Fibroblast of lung (primary cell): Measurements from ENCODE around the gene TARS2. TPM values are rescaled to one million over a fixed set of nuclear protein-coding genes. Genes with fewer than 3 reads are reported as not detected.

ENCODE experiments used
- DNase-seq, 2 donors: peaks; one replicate each; pipeline versions ENCODE4 v3.0.0 to v3.0.0-alpha.2; 2010; ENCODE audit warnings: low read depth in 2 of 2
- H2AFZ ChIP-seq: 2 replicates; pipeline ENCODE4 v1.5.1; 2012; ENCODE audit warnings: low read length, control low read depth, inconsistent platforms
- H3K27ac ChIP-seq: 2 replicates; pipeline ENCODE4 v1.5.1; 2011; ENCODE audit warnings: low read length, control low read depth; ENCODE audit not compliant: insufficient read depth
- H3K27me3 ChIP-seq: 2 replicates; pipeline ENCODE4 v1.5.1; 2011; ENCODE audit warnings: mild to moderate bottlenecking, low read length; ENCODE audit not compliant: control insufficient read depth, insufficient read depth
- H3K36me3 ChIP-seq: 2 replicates; pipeline ENCODE4 v1.5.1; 2011; ENCODE audit warnings: low read length; ENCODE audit not compliant: control insufficient read depth, insufficient read depth
- H3K4me1 ChIP-seq: 2 replicates; pipeline ENCODE4 v1.5.1; 2011; ENCODE audit warnings: low read length; ENCODE audit not compliant: control insufficient read depth, insufficient read depth; ENCODE audit errors: extremely low read depth
- H3K4me2 ChIP-seq: 2 replicates; pipeline ENCODE4 v1.5.1; 2011; ENCODE audit warnings: low read length, control low read depth; ENCODE audit not compliant: insufficient read depth; ENCODE audit errors: extremely low read depth
- H3K4me3 ChIP-seq, 4 experiments: fragments of 200-600 bp in 1 of 4; sonication (generic) in 1 of 4; replicated peaks in 1 of 4; 2 replicates each; pipeline ENCODE4 v1.5.1; 2011 to 2016; ENCODE audit warnings: low read length in 4 of 4, low read depth in 3 of 4, mild to moderate bottlenecking in 3 of 4, control low read depth in 2 of 4, inconsistent platforms in 1 of 4, mixed read lengths in 1 of 4; ENCODE audit not compliant: insufficient read depth in 1 of 4; ENCODE audit errors: control extremely low read depth in 1 of 4
- H3K79me2 ChIP-seq: 2 replicates; pipeline ENCODE4 v1.5.1; 2012; ENCODE audit warnings: mild to moderate bottlenecking, low read length, inconsistent platforms; ENCODE audit not compliant: control insufficient read depth, insufficient read depth
- H3K9ac ChIP-seq: 2 replicates; pipeline ENCODE4 v1.5.1; 2011; ENCODE audit warnings: mild to moderate bottlenecking, low read length, control low read depth; ENCODE audit not compliant: insufficient read depth
- H3K9me3 ChIP-seq: 2 replicates; pipeline ENCODE4 v1.5.1; 2012; ENCODE audit warnings: low read depth, low read length; ENCODE audit not compliant: control insufficient read depth, insufficient read depth
- H4K20me1 ChIP-seq: 2 replicates; pipeline ENCODE4 v1.5.1; 2011; ENCODE audit warnings: low read length; ENCODE audit not compliant: control insufficient read depth, insufficient read depth; ENCODE audit errors: extremely low read depth
- EZH2 ChIP-seq: IDR thresholded peaks from 2 replicates; pipeline ENCODE4 v1.5.1; 2012; ENCODE audit warnings: low read length, control low read depth, mild to moderate bottlenecking; ENCODE audit errors: missing control alignments
- polyA plus RNA-seq, 2 donors: library from polyadenylated mRNA; depleted of rRNA in 1 of 2; stranded (reverse) in 1 of 2; unstranded in 1 of 2; fragments of >200 nt; gene quantifications; 2 replicates each; pipeline ENCODE4 v1.2.1, GENCODE V29; 2011 to 2012; ENCODE audit warnings: missing spikeins in 1 of 2
- total RNA-seq: library from RNA; depleted of rRNA; stranded (reverse); fragments of >200 nt; gene quantifications from 2 replicates; pipeline ENCODE4 v1.2.1, GENCODE V29; 2014
- TF ChIP-seq, protein P1 (sequence below), 2 donors: IDR thresholded peaks in 1 of 2; conservative IDR thresholded peaks in 1 of 2; 1 replicate in 1 of 2; 2 replicates in 1 of 2; pipeline ENCODE4 v1.5.1; 2011 to 2012; ENCODE audit warnings: low read length in 2 of 2, control low read depth in 1 of 2, inconsistent platforms in 1 of 2, low read depth in 1 of 2, mild to moderate bottlenecking in 1 of 2

The TARS2 gene
- total and polyA plus RNA-seq, 2 donors (not counting 1 experiment from before 2014, with no cell fraction given): 7.4 to 17.3 TPM

GRCh38 chr1:150484431-150484830 lies 2.8 kb upstream of the TARS2 start:
- DNase-seq: peak in 1 of 2 donors; percentile 58
- no peak overlapping the region for H3K27ac ChIP-seq
- TF ChIP-seq EZH2: no peak
- TF ChIP-seq, protein P1, sequence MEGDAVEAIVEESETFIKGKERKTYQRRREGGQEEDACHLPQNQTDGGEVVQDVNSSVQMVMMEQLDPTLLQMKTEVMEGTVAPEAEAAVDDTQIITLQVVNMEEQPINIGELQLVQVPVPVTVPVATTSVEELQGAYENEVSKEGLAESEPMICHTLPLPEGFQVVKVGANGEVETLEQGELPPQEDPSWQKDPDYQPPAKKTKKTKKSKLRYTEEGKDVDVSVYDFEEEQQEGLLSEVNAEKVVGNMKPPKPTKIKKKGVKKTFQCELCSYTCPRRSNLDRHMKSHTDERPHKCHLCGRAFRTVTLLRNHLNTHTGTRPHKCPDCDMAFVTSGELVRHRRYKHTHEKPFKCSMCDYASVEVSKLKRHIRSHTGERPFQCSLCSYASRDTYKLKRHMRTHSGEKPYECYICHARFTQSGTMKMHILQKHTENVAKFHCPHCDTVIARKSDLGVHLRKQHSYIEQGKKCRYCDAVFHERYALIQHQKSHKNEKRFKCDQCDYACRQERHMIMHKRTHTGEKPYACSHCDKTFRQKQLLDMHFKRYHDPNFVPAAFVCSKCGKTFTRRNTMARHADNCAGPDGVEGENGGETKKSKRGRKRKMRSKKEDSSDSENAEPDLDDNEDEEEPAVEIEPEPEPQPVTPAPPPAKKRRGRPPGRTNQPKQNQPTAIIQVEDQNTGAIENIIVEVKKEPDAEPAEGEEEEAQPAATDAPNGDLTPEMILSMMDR (conservative IDR thresholded peaks at IDR 0.05 in 1 of 2, IDR thresholded peaks at IDR 0.05 in 1 of 2; ENCODE audit: low read depth in 1 of 2, low read length in 2 of 2): no peak
- H2AFZ ChIP-seq: peak overlapping the region; percentile 16
- no peak overlapping the region for H3K4me3 ChIP-seq
- peaks cover 7% of the 10 kb centered on the region for H3K4me1 ChIP-seq
- H3K36me3 ChIP-seq: no peaks in the 10 kb centered on the region
- H3K9ac ChIP-seq: no peak overlapping the region
- H3K4me2 ChIP-seq: no peak overlapping the region
- no peaks in the 10 kb centered on the region for H3K27me3 ChIP-seq
- H3K79me2 ChIP-seq: peaks cover 5% of the 10 kb centered on the region
- no peaks in the 10 kb centered on the region for H3K9me3 ChIP-seq
- H4K20me1 ChIP-seq: no peaks in the 10 kb centered on the region

GRCh38 chr1:150484861-150485260 lies 2.4 kb upstream of the TARS2 start:
- H3K27ac ChIP-seq: no peak overlapping the region
- no peak overlapping the region for H3K4me2 ChIP-seq

DNA sequence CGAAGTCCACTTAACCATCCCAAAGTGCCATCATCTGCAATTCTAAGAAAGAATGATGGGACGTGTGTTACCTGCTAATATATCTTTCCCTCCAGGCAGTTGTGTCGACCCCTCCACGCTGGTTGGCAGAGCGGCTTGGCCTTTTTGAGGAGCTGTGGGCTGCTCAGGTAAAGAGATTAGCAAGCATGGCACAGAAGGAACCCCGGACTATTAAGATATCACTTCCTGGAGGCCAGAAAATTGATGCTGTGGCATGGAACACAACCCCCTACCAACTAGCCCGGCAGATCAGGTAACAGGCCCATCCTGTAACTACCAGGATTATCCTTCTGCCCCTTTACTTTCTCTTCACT lies 520 bp downstream of the TARS2 start:
- no peak for DNase-seq
- H3K9ac ChIP-seq: peak overlapping the region; percentile 59
- H3K27ac ChIP-seq: peak overlapping the region; percentile 80
- no peak for TF ChIP-seq EZH2
- TF ChIP-seq, protein P1 (conservative IDR thresholded peaks at IDR 0.05 in 1 of 2, IDR thresholded peaks at IDR 0.05 in 1 of 2; ENCODE audit: low read depth in 1 of 2, low read length in 2 of 2): no peak
- no peaks in the 10 kb centered on the region for H4K20me1 ChIP-seq
- peaks cover 7% of the 10 kb centered on the region for H3K4me1 ChIP-seq
- no peaks in the 10 kb centered on the region for H3K9me3 ChIP-seq
- peaks cover 2% of the 10 kb centered on the region for H3K36me3 ChIP-seq
- peaks cover 5% of the 10 kb centered on the region for H3K79me2 ChIP-seq
- peak overlapping the region; percentile 54 for H2AFZ ChIP-seq
- peak overlapping the region; percentile 92 for H3K4me2 ChIP-seq
- H3K4me3 ChIP-seq: peak overlapping the region; percentile 75 to 89 (median 82)
- H3K27me3 ChIP-seq: no peaks in the 10 kb centered on the region

More at GRCh38 chr1:150484861-150485260, 2.4 kb upstream of the TARS2 start:
- Histone ChIP-seq H3K36me3 (no peaks in the 10 kb centered on the region), H2AFZ (peak overlapping the region; percentile 71), H3K4me3 (no peak overlapping the region), H3K27me3 (no peaks in the 10 kb centered on the region), H3K4me1 (peaks cover 7% of the 10 kb centered on the region), H3K9me3 (no peaks in the 10 kb centered on the region), H3K79me2 (peaks cover 5% of the 10 kb centered on the region), H4K20me1 (no peaks in the 10 kb centered on the region), H3K9ac (no peak overlapping the region)
- TF ChIP-seq, protein P1 (conservative IDR thresholded peaks at IDR 0.05 in 1 of 2, IDR thresholded peaks at IDR 0.05 in 1 of 2; ENCODE audit: low read depth in 1 of 2, low read length in 2 of 2): peak; percentile 23 to 28
- TF ChIP-seq EZH2: no peak
- DNase-seq: peak in 1 of 2 donors; percentile 40
